ENCODE data around the gene SMIM44. TPM values are rescaled to one million over a fixed set of nuclear protein-coding genes. Genes with fewer than 3 reads are reported as not detected.
A peak's percentile ranks its signal among the peaks of the same experiment; 100 is the strongest.

SMIM44 gene
- polyA plus RNA-seq, 1 donor (not counting 4 experiments of a cell fraction or from before 2014, with no cell fraction given), result not detected

- peaks cover 16% of the 10 kb centered on the region for H3K4me1 ChIP-seq (ENCODE audit: control insufficient read depth, extremely low read depth, insufficient read depth, low read length)
- no peak overlapping the region for H3K4me2 ChIP-seq (ENCODE audit: control insufficient read depth, extremely low read depth, insufficient read depth, low read depth, low read length)
- no peak overlapping the region for H3K9ac ChIP-seq (ENCODE audit: control insufficient read depth, extremely low read depth, insufficient read depth, low read length)
- H3K9me1 ChIP-seq (ENCODE audit: control insufficient read depth, extremely low read depth, insufficient read depth, low read length), result peaks cover 2% of the 10 kb centered on the region
- H3K9me3 ChIP-seq (ENCODE audit: control insufficient read depth, low read depth, low read length), result no peaks in the 10 kb centered on the region
- no peak for FAIRE-seq
- peaks cover 48% of the 10 kb centered on the region for H3K79me2 ChIP-seq (ENCODE audit: control insufficient read depth, insufficient read depth, low read length)
- peaks cover 46% of the 10 kb centered on the region for H4K20me1 ChIP-seq (ENCODE audit: control insufficient read depth, extremely low read depth, insufficient read depth, low read length)
- H3K4me3 ChIP-seq (ENCODE audit: control insufficient read depth in 2 of 3, extremely low read depth in 1 of 3, insufficient read depth in 2 of 3, low read depth in 1 of 3, low read length in 3 of 3), result no peak overlapping the region
- dilution Hi-C loops (cut with MboI; ENCODE audit: extremely low pct_ligation_motif_present, low sequenced_read_pairs), result no loop called here
- H2AFZ ChIP-seq (ENCODE audit: control insufficient read depth, low read length), result no peak overlapping the region
- no peak overlapping the region for H3K27ac ChIP-seq (ENCODE audit: control insufficient read depth, insufficient read depth, low read length)
- TF ChIP-seq CTCF (optimal IDR thresholded peaks at IDR 0.05 in 1 of 3, IDR thresholded peaks at IDR 0.05 in 1 of 3, conservative IDR thresholded peaks at IDR 0.05 in 1 of 3; ENCODE audit: extremely low read depth in 1 of 3, insufficient read depth in 2 of 3, low read length in 3 of 3) (no peak), EZH2 (IDR thresholded peaks at IDR 0.05; ENCODE audit: low read length) (no peak)
- DNase-seq (ENCODE audit: low read depth, low spot score), result no peak
- no peaks in the 10 kb centered on the region for H3K27me3 ChIP-seq (ENCODE audit: control insufficient read depth, extremely low read depth, insufficient read depth, low read length)
- H3K36me3 ChIP-seq (ENCODE audit: control insufficient read depth in 2 of 2, extremely low read depth in 1 of 2, insufficient read depth in 2 of 2, low read length in 2 of 2), result peaks cover 20 to 21% of the 10 kb centered on the region in 2 experiments
Observed at GRCh38 chr19:3522421-3523360, 39.5 kb upstream of the SMIM44 start.

- H3K27me3 ChIP-seq (ENCODE audit: control insufficient read depth, extremely low read depth, insufficient read depth, low read length), result no peaks in the 10 kb centered on the region
- DNase-seq (ENCODE audit: low read depth, low spot score) (no peak), FAIRE-seq (no peak)
- dilution Hi-C loops (cut with MboI; ENCODE audit: extremely low pct_ligation_motif_present, low sequenced_read_pairs), result no loop called here
- no peaks in the 10 kb centered on the region for H3K9me3 ChIP-seq (ENCODE audit: control insufficient read depth, low read depth, low read length)
- H3K9me1 ChIP-seq (ENCODE audit: control insufficient read depth, extremely low read depth, insufficient read depth, low read length), result peaks cover 2% of the 10 kb centered on the region
- H3K79me2 ChIP-seq (ENCODE audit: control insufficient read depth, insufficient read depth, low read length), result peaks cover 61% of the 10 kb centered on the region
- H3K4me3 ChIP-seq (ENCODE audit: control insufficient read depth in 2 of 3, extremely low read depth in 1 of 3, insufficient read depth in 2 of 3, low read depth in 1 of 3, low read length in 3 of 3), result peak overlapping the region in 1 of 3 experiments; percentile 9
- peaks cover 13 to 16% of the 10 kb centered on the region in 2 experiments for H3K36me3 ChIP-seq (ENCODE audit: control insufficient read depth in 2 of 2, extremely low read depth in 1 of 2, insufficient read depth in 2 of 2, low read length in 2 of 2)
- peak overlapping the region; percentile 52 for H3K9ac ChIP-seq (ENCODE audit: control insufficient read depth, extremely low read depth, insufficient read depth, low read length)
- H2AFZ ChIP-seq (ENCODE audit: control insufficient read depth, low read length), result no peak overlapping the region
- peak overlapping the region; percentile 60 for H3K4me2 ChIP-seq (ENCODE audit: control insufficient read depth, extremely low read depth, insufficient read depth, low read depth, low read length)
- peaks cover 16% of the 10 kb centered on the region for H3K4me1 ChIP-seq (ENCODE audit: control insufficient read depth, extremely low read depth, insufficient read depth, low read length)
- H4K20me1 ChIP-seq (ENCODE audit: control insufficient read depth, extremely low read depth, insufficient read depth, low read length), result peaks cover 48% of the 10 kb centered on the region
- TF ChIP-seq EZH2 (IDR thresholded peaks at IDR 0.05; ENCODE audit: low read length) (no peak), CTCF (optimal IDR thresholded peaks at IDR 0.05 in 1 of 3, IDR thresholded peaks at IDR 0.05 in 1 of 3, conservative IDR thresholded peaks at IDR 0.05 in 1 of 3; ENCODE audit: extremely low read depth in 1 of 3, insufficient read depth in 2 of 3, low read length in 3 of 3) (no peak)
- H3K27ac ChIP-seq (ENCODE audit: control insufficient read depth, insufficient read depth, low read length), result peak overlapping the region; percentile 51
Observed at GRCh38 chr19:3521104-3521445, 37.8 kb upstream of the SMIM44 start.
